Thoracic aorta (tissue), 2 donors: ENCODE results near the gene ZNF485. TPM values are rescaled to one million over a fixed set of nuclear protein-coding genes. Genes with fewer than 3 reads are reported as not detected.
A peak's percentile ranks its signal among the peaks of the same experiment; 100 is the strongest.

Source experiments
- ATAC-seq: fragments of 150-250 bp; one replicate; pipeline ENCODE4 v1.8.0; 2017; ENCODE audit warnings: low read depth; ENCODE audit not compliant: insufficient number of reproducible peaks, low FRiP score
- DNase-seq: peaks from one replicate; pipeline ENCODE4 v3.0.0-alpha.2; 2020; ENCODE audit warnings: low spot score
- H3K27ac ChIP-seq, 2 donors: fragments of 200-600 bp; sonication (generic); 1 replicate in 1 of 2; 2 replicates in 1 of 2; pipeline ENCODE4 v1.5.1; 2016; ENCODE audit warnings: mild to moderate bottlenecking in 2 of 2, moderate library complexity in 2 of 2
- H3K27me3 ChIP-seq: fragments of 200-600 bp; sonication (generic); replicated peaks from 2 replicates; pipeline ENCODE4 v1.6.0; 2016; ENCODE audit warnings: mild to moderate bottlenecking; ENCODE audit not compliant: insufficient read depth
- H3K36me3 ChIP-seq: fragments of 200-600 bp; sonication (generic); one replicate; pipeline ENCODE4 v1.5.1; 2016
- H3K4me1 ChIP-seq, 2 donors: fragments of 200-600 bp; sonication (generic); 1 replicate in 1 of 2; 2 replicates in 1 of 2; pipeline versions ENCODE4 v1.5.1 to v1.6.0; 2016; ENCODE audit warnings: low read depth in 2 of 2, mild to moderate bottlenecking in 1 of 2; ENCODE audit not compliant: control insufficient read depth in 1 of 2
- H3K4me3 ChIP-seq: fragments of 200-600 bp; sonication (generic); 2 replicates; pipeline ENCODE4 v1.5.1; 2016; ENCODE audit warnings: mild to moderate bottlenecking
- H3K9me3 ChIP-seq: fragments of 200-600 bp; sonication (generic); 2 replicates; pipeline ENCODE4 v1.5.1; 2016
- CTCF ChIP-seq: fragments of 200-600 bp; sonication (generic); IDR thresholded peaks from one replicate; pipeline ENCODE4 v1.5.1; 2019; ENCODE audit warnings: antibody characterized with exemption
- total RNA-seq, 2 donors: library from RNA; depleted of rRNA; stranded (reverse); fragments of >200 nt; gene quantifications; one replicate each; pipeline versions ENCODE4 v1.1.0 to v1.2.3, GENCODE V29; 2016

ZNF485 gene
- total RNA-seq, result 1 to 10 TPM in 1 of 2 donors, not detected in 1; 3.5 TPM

- peak within 1 kb of the TSS; percentile 85 for H3K4me3 ChIP-seq
- no peak for ATAC-seq
- peak; percentile 15 for DNase-seq
- TF ChIP-seq CTCF, result no peak
- H3K27me3 ChIP-seq, result no peaks in the 10 kb centered on the region
- H3K4me1 ChIP-seq, result peaks cover 0 to 7% of the 10 kb centered on the region in 2 donors
- H3K9me3 ChIP-seq, result no peaks in the 10 kb centered on the region
- peaks cover 5% of the 10 kb centered on the region for H3K36me3 ChIP-seq
- peak within 1 kb of the TSS; percentile 13 to 40 for H3K27ac ChIP-seq
Observed at GRCh38 chr10:43606323-43607198, at the start of gene ZNF485. Gene ZNF485, plus strand, starts transcription at chr10:43606438. Its CDS starts 613 bp downstream, at chr10:43607051.

GRCh38 chr10:43557214-43557613 lies 49.0 kb upstream of the ZNF485 start:
- no peaks in the 10 kb centered on the region for H3K27me3 ChIP-seq
- H3K9me3 ChIP-seq, result peaks cover 43% of the 10 kb centered on the region
- no peak for DNase-seq
- no peak for ATAC-seq
- no peak overlapping the region for H3K4me3 ChIP-seq
- no peak overlapping the region for H3K27ac ChIP-seq
- H3K4me1 ChIP-seq, result no peaks in the 10 kb centered on the region
- peaks cover 38% of the 10 kb centered on the region for H3K36me3 ChIP-seq
- TF ChIP-seq CTCF, result no peak

GRCh38 chr10:43569681-43570080 lies 36.6 kb upstream of the ZNF485 start:
- Histone ChIP-seq H3K27me3 (no peaks in the 10 kb centered on the region), H3K36me3 (peaks cover 4% of the 10 kb centered on the region), H3K27ac (no peak overlapping the region), H3K4me1 (peaks cover 0 to 12% of the 10 kb centered on the region in 2 donors), H3K9me3 (no peaks in the 10 kb centered on the region), H3K4me3 (no peak overlapping the region)
- TF ChIP-seq CTCF, result no peak
- DNase-seq, result no peak
- ATAC-seq, result no peak

GRCh38 chr10:43570971-43571370 lies 35.3 kb upstream of the ZNF485 start:
- ATAC-seq (no peak), DNase-seq (no peak)
- no peak for TF ChIP-seq CTCF
- H3K27ac ChIP-seq, result no peak overlapping the region
- H3K27me3 ChIP-seq, result no peaks in the 10 kb centered on the region
- H3K4me1 ChIP-seq, result peaks cover 3 to 16% of the 10 kb centered on the region in 2 donors
- no peaks in the 10 kb centered on the region for H3K36me3 ChIP-seq
- no peaks in the 10 kb centered on the region for H3K9me3 ChIP-seq
- no peak overlapping the region for H3K4me3 ChIP-seq

- H3K27ac ChIP-seq, result peak overlapping the region; percentile 55 to 61
- no peak for TF ChIP-seq CTCF
- peak overlapping the region; percentile 76 for H3K4me3 ChIP-seq
- peaks cover 3 to 16% of the 10 kb centered on the region in 2 donors for H3K4me1 ChIP-seq
- DNase-seq, result no peak
- H3K27me3 ChIP-seq, result no peaks in the 10 kb centered on the region
- no peaks in the 10 kb centered on the region for H3K9me3 ChIP-seq
- no peak for ATAC-seq
- H3K36me3 ChIP-seq, result no peaks in the 10 kb centered on the region
Observed at GRCh38 chr10:43573250-43574000, 32.8 kb upstream of the ZNF485 start.
